Neural cell (in vitro differentiated cells): ENCODE data around the gene TRIM56. TPM values are rescaled to one million over a fixed set of nuclear protein-coding genes. Genes with fewer than 3 reads are reported as not detected.
"Not testable (repeated sequence)": the region's sequence is repeated elsewhere in the genome, so short reads cannot be mapped to it uniquely, and the experiment has no call there.

Experiments used
- H2AFZ ChIP-seq: fragments of 200-600, 300-800 bp; sonication (generic), shearing (Covaris generic); 2 replicates; pipeline ENCODE4 v1.6.0; 2014; ENCODE audit warnings: low read depth, mild to moderate bottlenecking, antibody characterized with exemption, low read length, moderate library complexity
- H3F3A ChIP-seq: fragments of 200-600 bp; shearing (Covaris generic); 2 replicates; pipeline ENCODE4 v1.6.1; 2016; ENCODE audit warnings: mild to moderate bottlenecking, moderate library complexity, mixed read lengths, antibody characterized with exemption, low read length; ENCODE audit not compliant: insufficient read depth, poor library complexity, severe bottlenecking
- H3K27ac ChIP-seq: fragments of 200-600, 300-800 bp; sonication (generic), shearing (Covaris generic); 2 replicates; pipeline ENCODE4 v1.5.1; 2014; ENCODE audit warnings: mild to moderate bottlenecking, low read length, moderate library complexity
- H3K27me3 ChIP-seq: fragments of 300-800, 200-600 bp; sonication (generic), shearing (Covaris generic); 2 replicates; pipeline ENCODE4 v1.6.0; 2014; ENCODE audit warnings: mild to moderate bottlenecking, low read depth, low read length, moderate library complexity; ENCODE audit not compliant: insufficient read depth
- H3K36me3 ChIP-seq: fragments of 300-800, 200-600 bp; sonication (generic), shearing (Covaris generic); 2 replicates; pipeline ENCODE4 v1.5.1; 2014; ENCODE audit warnings: mild to moderate bottlenecking, antibody characterized with exemption, low read length, moderate library complexity; ENCODE audit not compliant: insufficient read depth
- H3K4me2 ChIP-seq: fragments of 300-800, 200-600 bp; sonication (generic), shearing (Covaris generic); 2 replicates; pipeline ENCODE4 v1.6.0; 2014; ENCODE audit warnings: mild to moderate bottlenecking, low read length
- H3K4me3 ChIP-seq: fragments of 300-800, 200-600 bp; sonication (generic), shearing (Covaris generic); 2 replicates; pipeline ENCODE4 v1.5.1; 2014; ENCODE audit warnings: mild to moderate bottlenecking, low read length, moderate library complexity
- H3K79me2 ChIP-seq: fragments of 200-600 bp; shearing (Covaris generic); replicated peaks from 2 replicates; pipeline ENCODE4 v1.6.0; 2014; ENCODE audit warnings: mild to moderate bottlenecking, low read length, moderate library complexity; ENCODE audit not compliant: insufficient read depth
- H3K9ac ChIP-seq: fragments of 300-800, 200-600 bp; sonication (generic), shearing (Covaris generic); 2 replicates; pipeline ENCODE4 v1.6.1; 2016; ENCODE audit warnings: mild to moderate bottlenecking, low read length, mixed read lengths
- H3K9me2 ChIP-seq: fragments of 200-600 bp; shearing (Covaris generic); 2 replicates; pipeline ENCODE4 v1.6.1; 2016; ENCODE audit warnings: mild to moderate bottlenecking, low read length, mixed read lengths; ENCODE audit not compliant: insufficient read depth
- H3K9me3 ChIP-seq: fragments of 200-600, 300-800 bp; sonication (generic), shearing (Covaris generic); 2 replicates; pipeline ENCODE4 v1.6.1; 2016; ENCODE audit warnings: mild to moderate bottlenecking, mixed run types, low read length, moderate library complexity, mixed read lengths
- H4K20me1 ChIP-seq: fragments of 200-600 bp; shearing (Covaris generic); 2 replicates; pipeline ENCODE4 v1.6.1; 2016; ENCODE audit warnings: mild to moderate bottlenecking, mixed run types; ENCODE audit not compliant: insufficient read depth
- EP300 ChIP-seq: fragments of 450-650 bp; conservative IDR thresholded peaks from 2 replicates; pipeline ENCODE4 v1.6.1; 2014; ENCODE audit warnings: antibody characterized with exemption, mild to moderate bottlenecking, moderate library complexity; ENCODE audit not compliant: poor library complexity, severe bottlenecking
- EZH2 ChIP-seq: fragments of 200-600, 300-800 bp; shearing (Covaris generic), sonication (generic); IDR thresholded peaks from 2 replicates; pipeline ENCODE4 v1.6.1; 2014; ENCODE audit warnings: antibody characterized with exemption, low read length, borderline replicate concordance, mild to moderate bottlenecking; ENCODE audit not compliant: insufficient read depth, poor library complexity, severe bottlenecking
- MXI1 ChIP-seq: fragments of 450-650 bp; conservative IDR thresholded peaks from 2 replicates; pipeline ENCODE4 v1.6.1; 2014; ENCODE audit warnings: antibody characterized with exemption, mild to moderate bottlenecking; ENCODE audit not compliant: poor library complexity, severe bottlenecking
- POLR2AphosphoS5 ChIP-seq: IDR thresholded peaks from 2 replicates; pipeline ENCODE4 v1.6.1; 2012
- RAD21 ChIP-seq: fragments of 450-650 bp; conservative IDR thresholded peaks from 2 replicates; pipeline ENCODE4 v1.6.1; 2014; ENCODE audit warnings: antibody characterized with exemption, mild to moderate bottlenecking, moderate library complexity
- SMC3 ChIP-seq: fragments of 450-650 bp; conservative IDR thresholded peaks from 2 replicates; pipeline ENCODE4 v1.6.1; 2014; ENCODE audit warnings: antibody characterized with exemption, mild to moderate bottlenecking, moderate library complexity; ENCODE audit not compliant: poor library complexity
- TAF1 ChIP-seq: IDR thresholded peaks from 2 replicates; pipeline ENCODE4 v1.6.1; 2012; ENCODE audit warnings: low read depth
- polyA plus RNA-seq: library from polyadenylated mRNA; depleted of rRNA; stranded (reverse); fragments of >200 nt; gene quantifications from 2 replicates; pipeline ENCODE4 v1.2.3, GENCODE V29; 2014
- TF ChIP-seq, protein P1 (sequence below): fragments of 450-650 bp; IDR thresholded peaks from 2 replicates; pipeline ENCODE4 v1.5.1; 2014; ENCODE audit warnings: antibody characterized with exemption, mild to moderate bottlenecking, moderate library complexity; ENCODE audit not compliant: poor library complexity, severe bottlenecking
- TF ChIP-seq, protein P2 (sequence below): IDR thresholded peaks from 2 replicates; pipeline ENCODE4 v1.6.1; 2012; ENCODE audit warnings: borderline replicate concordance

Gene TRIM56
- polyA plus RNA-seq, 1 donor from 2014 or later = 0.01 TPM

DNA sequence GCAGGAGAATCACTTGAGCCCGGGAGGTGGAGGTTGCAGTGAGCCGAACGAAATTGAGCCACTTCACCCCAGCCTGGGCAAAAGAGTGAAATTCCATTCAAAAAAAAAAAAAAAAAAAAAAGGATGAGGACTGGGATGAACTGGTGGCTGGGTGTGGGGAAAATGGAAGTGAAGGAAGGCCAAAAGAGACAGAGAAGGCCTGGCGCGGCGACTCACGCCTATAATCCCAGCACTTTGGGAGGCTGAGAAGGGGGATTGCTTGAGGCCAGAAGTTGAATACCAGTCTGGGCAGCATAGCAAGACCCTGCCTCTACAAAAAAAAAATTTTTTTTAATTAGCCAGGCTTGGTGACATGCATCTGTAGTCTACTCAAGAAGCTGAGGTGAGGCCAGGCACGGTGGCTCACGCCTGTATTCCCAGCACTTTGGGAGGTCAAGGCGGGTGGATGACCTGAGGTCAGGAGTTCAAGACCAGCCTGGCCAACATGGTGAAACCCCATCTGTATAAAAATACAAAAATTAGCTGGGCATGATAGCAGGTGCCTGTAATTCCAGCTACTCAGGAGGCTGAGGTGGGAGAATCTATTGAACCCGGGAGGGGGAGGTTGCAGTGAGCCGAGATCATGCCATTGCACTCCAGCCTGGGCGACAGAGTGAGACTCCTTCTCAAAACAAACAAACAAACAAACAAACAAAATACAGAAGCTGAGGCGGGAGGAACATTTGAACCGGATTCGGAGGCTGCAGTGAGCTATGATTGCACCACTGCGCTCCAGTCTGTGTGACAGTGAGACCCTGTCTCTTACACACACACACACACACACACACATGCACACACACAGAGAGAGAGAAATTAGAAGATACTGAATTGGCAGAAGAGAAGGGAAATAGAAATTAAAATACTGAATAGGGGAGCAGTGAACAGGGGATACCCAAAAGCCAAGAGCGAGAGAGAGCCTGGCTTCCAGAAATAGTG, 47.6 kb downstream of the TRIM56 start:
- not testable (repeated sequence) for H4K20me1 ChIP-seq, H3K79me2 ChIP-seq, H3K9me3 ChIP-seq, H3K36me3 ChIP-seq, H3K27me3 ChIP-seq, H3K9me2 ChIP-seq, H2AFZ ChIP-seq, H3K4me2 ChIP-seq, H3K9ac ChIP-seq, H3K4me3 ChIP-seq, H3K27ac ChIP-seq, H3F3A ChIP-seq

DNA sequence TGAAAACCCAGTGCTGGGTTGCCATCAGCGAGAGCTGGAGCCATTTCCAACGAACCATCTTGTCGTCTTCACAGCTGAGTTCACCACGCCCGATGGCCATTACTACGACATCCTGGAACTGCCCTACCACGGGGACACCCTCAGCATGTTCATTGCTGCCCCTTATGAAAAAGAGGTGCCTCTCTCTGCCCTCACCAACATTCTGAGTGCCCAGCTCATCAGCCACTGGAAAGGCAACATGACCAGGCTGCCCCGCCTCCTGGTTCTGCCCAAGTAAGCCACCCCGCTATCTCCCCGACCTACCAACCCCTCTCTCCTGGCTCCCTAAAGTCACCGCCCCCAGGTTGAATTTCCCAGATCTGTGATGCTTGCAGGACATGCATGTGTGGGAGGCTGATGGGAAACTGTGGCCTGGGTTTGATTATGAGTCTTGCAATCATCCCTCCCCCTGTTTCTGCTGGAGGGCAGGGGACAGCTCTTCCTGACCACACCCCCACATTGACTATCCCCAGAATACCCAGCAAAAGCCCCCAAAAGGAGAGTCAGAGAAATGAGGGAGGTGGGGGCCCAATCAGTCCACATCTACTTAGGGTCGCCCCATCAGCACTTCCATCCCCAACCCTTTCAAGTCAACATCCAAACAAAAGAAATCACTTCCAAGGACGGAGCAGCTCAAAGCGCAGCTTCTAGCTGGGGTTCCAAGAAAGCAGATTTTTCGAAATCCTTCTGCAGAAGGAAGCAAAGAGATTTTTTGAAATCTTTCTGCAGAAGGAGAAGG, 48.5 kb downstream of the TRIM56 start:
- no peaks in the 10 kb centered on the region for H3K36me3 ChIP-seq
- H3F3A ChIP-seq = no peaks in the 10 kb centered on the region
- no peak overlapping the region for H2AFZ ChIP-seq
- H3K9ac ChIP-seq = no peak overlapping the region
- no peaks in the 10 kb centered on the region for H3K9me2 ChIP-seq
- peak overlapping the region; percentile 7 for H3K27ac ChIP-seq
- H3K79me2 ChIP-seq = no peaks in the 10 kb centered on the region
- TF ChIP-seq EP300 (no peak), MXI1 (no peak), TAF1 (no peak), EZH2 (no peak), RAD21 (no peak), POLR2AphosphoS5 (no peak), SMC3 (no peak)
- TF ChIP-seq, protein P1, sequence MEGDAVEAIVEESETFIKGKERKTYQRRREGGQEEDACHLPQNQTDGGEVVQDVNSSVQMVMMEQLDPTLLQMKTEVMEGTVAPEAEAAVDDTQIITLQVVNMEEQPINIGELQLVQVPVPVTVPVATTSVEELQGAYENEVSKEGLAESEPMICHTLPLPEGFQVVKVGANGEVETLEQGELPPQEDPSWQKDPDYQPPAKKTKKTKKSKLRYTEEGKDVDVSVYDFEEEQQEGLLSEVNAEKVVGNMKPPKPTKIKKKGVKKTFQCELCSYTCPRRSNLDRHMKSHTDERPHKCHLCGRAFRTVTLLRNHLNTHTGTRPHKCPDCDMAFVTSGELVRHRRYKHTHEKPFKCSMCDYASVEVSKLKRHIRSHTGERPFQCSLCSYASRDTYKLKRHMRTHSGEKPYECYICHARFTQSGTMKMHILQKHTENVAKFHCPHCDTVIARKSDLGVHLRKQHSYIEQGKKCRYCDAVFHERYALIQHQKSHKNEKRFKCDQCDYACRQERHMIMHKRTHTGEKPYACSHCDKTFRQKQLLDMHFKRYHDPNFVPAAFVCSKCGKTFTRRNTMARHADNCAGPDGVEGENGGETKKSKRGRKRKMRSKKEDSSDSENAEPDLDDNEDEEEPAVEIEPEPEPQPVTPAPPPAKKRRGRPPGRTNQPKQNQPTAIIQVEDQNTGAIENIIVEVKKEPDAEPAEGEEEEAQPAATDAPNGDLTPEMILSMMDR = no peak
- TF ChIP-seq, protein P2, sequence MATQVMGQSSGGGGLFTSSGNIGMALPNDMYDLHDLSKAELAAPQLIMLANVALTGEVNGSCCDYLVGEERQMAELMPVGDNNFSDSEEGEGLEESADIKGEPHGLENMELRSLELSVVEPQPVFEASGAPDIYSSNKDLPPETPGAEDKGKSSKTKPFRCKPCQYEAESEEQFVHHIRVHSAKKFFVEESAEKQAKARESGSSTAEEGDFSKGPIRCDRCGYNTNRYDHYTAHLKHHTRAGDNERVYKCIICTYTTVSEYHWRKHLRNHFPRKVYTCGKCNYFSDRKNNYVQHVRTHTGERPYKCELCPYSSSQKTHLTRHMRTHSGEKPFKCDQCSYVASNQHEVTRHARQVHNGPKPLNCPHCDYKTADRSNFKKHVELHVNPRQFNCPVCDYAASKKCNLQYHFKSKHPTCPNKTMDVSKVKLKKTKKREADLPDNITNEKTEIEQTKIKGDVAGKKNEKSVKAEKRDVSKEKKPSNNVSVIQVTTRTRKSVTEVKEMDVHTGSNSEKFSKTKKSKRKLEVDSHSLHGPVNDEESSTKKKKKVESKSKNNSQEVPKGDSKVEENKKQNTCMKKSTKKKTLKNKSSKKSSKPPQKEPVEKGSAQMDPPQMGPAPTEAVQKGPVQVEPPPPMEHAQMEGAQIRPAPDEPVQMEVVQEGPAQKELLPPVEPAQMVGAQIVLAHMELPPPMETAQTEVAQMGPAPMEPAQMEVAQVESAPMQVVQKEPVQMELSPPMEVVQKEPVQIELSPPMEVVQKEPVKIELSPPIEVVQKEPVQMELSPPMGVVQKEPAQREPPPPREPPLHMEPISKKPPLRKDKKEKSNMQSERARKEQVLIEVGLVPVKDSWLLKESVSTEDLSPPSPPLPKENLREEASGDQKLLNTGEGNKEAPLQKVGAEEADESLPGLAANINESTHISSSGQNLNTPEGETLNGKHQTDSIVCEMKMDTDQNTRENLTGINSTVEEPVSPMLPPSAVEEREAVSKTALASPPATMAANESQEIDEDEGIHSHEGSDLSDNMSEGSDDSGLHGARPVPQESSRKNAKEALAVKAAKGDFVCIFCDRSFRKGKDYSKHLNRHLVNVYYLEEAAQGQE = no peak
- no peaks in the 10 kb centered on the region for H3K27me3 ChIP-seq
- H3K4me2 ChIP-seq = no peak overlapping the region
- H4K20me1 ChIP-seq = no peaks in the 10 kb centered on the region
- no peaks in the 10 kb centered on the region for H3K9me3 ChIP-seq
- no peak overlapping the region for H3K4me3 ChIP-seq
